ENCODE measurements around the gene PHF2.

PHF2 gene

GRCh38 chr9:93650448-93650847 lies 74.1 kb downstream of the PHF2 start:
- no peak overlapping the region for H3K4me3 ChIP-seq (ENCODE audit: low read depth in 1 of 2, low read length in 1 of 2)
- H3K27ac ChIP-seq = no peak overlapping the region
- no peak for TF ChIP-seq CTCF (IDR thresholded peaks at IDR 0.05)
- H3K4me1 ChIP-seq (ENCODE audit: control insufficient read depth in 1 of 2, insufficient read depth in 1 of 2, low read depth in 1 of 2, low read length in 1 of 2) = no peaks in the 10 kb centered on the region
- H3K36me3 ChIP-seq = peaks cover 100% of the 10 kb centered on the region
- H3K27me3 ChIP-seq = no peaks in the 10 kb centered on the region
- H3K9me3 ChIP-seq = no peaks in the 10 kb centered on the region

GRCh38 chr9:93651521-93651950 lies 75.2 kb downstream of the PHF2 start:
- Histone ChIP-seq H3K27me3 (no peaks in the 10 kb centered on the region), H3K9me3 (no peaks in the 10 kb centered on the region), H3K4me1 (ENCODE audit: control insufficient read depth in 1 of 2, insufficient read depth in 1 of 2, low read depth in 1 of 2, low read length in 1 of 2) (no peaks in the 10 kb centered on the region), H3K4me3 (ENCODE audit: low read depth in 1 of 2, low read length in 1 of 2) (no peak overlapping the region), H3K36me3 (peaks cover 100% of the 10 kb centered on the region), H3K27ac (no peak overlapping the region)
- no peak for TF ChIP-seq CTCF (IDR thresholded peaks at IDR 0.05)

GRCh38 chr9:93652604-93653592 lies 76.5 kb downstream of the PHF2 start:
- Histone ChIP-seq H3K9me3 (no peaks in the 10 kb centered on the region), H3K4me3 (ENCODE audit: low read depth in 1 of 2, low read length in 1 of 2) (no peak overlapping the region), H3K27ac (no peak overlapping the region), H3K4me1 (ENCODE audit: control insufficient read depth in 1 of 2, insufficient read depth in 1 of 2, low read depth in 1 of 2, low read length in 1 of 2) (no peaks in the 10 kb centered on the region), H3K27me3 (no peaks in the 10 kb centered on the region), H3K36me3 (peaks cover 100% of the 10 kb centered on the region)
- TF ChIP-seq CTCF (IDR thresholded peaks at IDR 0.05) = no peak

- H3K36me3 ChIP-seq = peaks cover 100% of the 10 kb centered on the region
- H3K27me3 ChIP-seq = no peaks in the 10 kb centered on the region
- no peaks in the 10 kb centered on the region for H3K9me3 ChIP-seq
- no peak overlapping the region for H3K27ac ChIP-seq
- no peak overlapping the region for H3K4me3 ChIP-seq (ENCODE audit: low read depth in 1 of 2, low read length in 1 of 2)
- H3K4me1 ChIP-seq (ENCODE audit: control insufficient read depth in 1 of 2, insufficient read depth in 1 of 2, low read depth in 1 of 2, low read length in 1 of 2) = no peaks in the 10 kb centered on the region
- no peak for TF ChIP-seq CTCF (IDR thresholded peaks at IDR 0.05)
Measured at GRCh38 chr9:93653760-93654159, 77.4 kb downstream of the PHF2 start.

- H3K27me3 ChIP-seq = no peaks in the 10 kb centered on the region
- no peaks in the 10 kb centered on the region for H3K4me1 ChIP-seq (ENCODE audit: control insufficient read depth in 1 of 2, insufficient read depth in 1 of 2, low read depth in 1 of 2, low read length in 1 of 2)
- H3K9me3 ChIP-seq = no peaks in the 10 kb centered on the region
- TF ChIP-seq CTCF (IDR thresholded peaks at IDR 0.05) = no peak
- H3K36me3 ChIP-seq = peaks cover 100% of the 10 kb centered on the region
- H3K4me3 ChIP-seq (ENCODE audit: low read depth in 1 of 2, low read length in 1 of 2) = no peak overlapping the region
- H3K27ac ChIP-seq = no peak overlapping the region
Measured at GRCh38 chr9:93654351-93654961, 78.1 kb downstream of the PHF2 start.
